Ramos (cell line): ENCODE measurements around the gene PDE12.

Experiments used
- in situ Hi-C: fragments of 300-500 bp; cut with MboI; formaldehyde crosslinking; loops from one replicate; pipeline ENCODE4 v1.14.3; 2022; ENCODE audit warnings: low sequenced_read_pairs; ENCODE audit not compliant: unreplicated experiment

The PDE12 gene

GRCh38 chr3:57555738-57556458, at the start of gene PDE12:
PDE12 (plus strand) TSS chr3:57556274; CDS start chr3:57556380, 106 bp downstream.
- in situ Hi-C loops = no loop called here

- in situ Hi-C loops = no loop called here
Measured at GRCh38 chr3:57512166-57512565, 43.9 kb upstream of the PDE12 start.

GRCh38 chr3:57518276-57518915, 37.7 kb upstream of the PDE12 start:
- in situ Hi-C loops = no loop called here

- in situ Hi-C loops = no loop called here
Measured at GRCh38 chr3:57530071-57530608, 25.9 kb upstream of the PDE12 start.

- in situ Hi-C loops = no loop called here
Measured at GRCh38 chr3:57538465-57538864, 17.6 kb upstream of the PDE12 start.

DNA sequence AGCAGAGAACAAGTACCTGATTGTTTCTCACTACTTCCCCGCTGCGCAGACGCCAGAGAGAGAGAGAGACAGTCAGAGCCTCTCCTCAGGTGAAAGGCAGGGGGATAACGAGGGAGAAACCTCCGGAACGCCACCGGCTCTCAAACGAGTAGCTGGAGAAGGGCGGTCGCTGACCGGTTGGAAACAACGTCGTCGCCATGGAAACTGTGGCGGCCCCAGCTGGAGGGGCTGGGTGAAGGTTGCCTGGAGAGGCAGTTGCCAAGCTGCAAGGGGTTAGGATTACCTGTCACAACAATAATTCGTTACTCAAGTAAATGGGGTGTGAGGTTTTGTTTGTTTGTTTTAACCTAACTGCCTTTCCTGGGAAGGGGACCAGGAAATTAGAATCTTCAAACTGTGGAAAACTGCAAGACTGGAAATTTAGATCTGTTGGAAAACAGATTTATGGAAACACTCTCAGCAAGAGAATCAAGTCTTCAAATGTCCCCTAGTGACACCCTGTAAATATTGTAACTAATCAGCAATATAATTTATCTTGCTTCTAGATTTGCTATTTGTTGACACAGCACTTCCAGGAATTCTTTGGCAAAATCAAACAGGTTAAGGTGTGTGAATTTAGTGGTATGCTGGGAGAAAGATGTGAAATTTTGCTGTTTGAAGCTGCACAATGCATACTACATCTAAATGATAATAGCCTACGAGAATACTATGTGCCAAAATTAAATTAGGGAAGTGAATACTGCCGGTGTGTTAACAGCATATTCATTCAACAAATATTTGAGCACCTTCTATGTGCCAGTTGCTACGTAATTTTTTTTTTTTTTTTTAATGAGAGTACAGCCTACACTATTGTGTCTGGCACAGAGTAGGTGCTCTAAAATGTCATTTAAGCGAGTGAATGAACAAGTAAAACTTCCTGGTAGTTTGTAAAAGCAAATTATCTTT, 11.6 kb upstream of the PDE12 start, which contains the start of gene DNAH12:
Gene DNAH12, minus strand, starts transcription at position 164 of the 945 bp plus-strand sequence. CDS start 1,474 bp downstream, outside the sequence.
- in situ Hi-C loops = no loop called here

DNA sequence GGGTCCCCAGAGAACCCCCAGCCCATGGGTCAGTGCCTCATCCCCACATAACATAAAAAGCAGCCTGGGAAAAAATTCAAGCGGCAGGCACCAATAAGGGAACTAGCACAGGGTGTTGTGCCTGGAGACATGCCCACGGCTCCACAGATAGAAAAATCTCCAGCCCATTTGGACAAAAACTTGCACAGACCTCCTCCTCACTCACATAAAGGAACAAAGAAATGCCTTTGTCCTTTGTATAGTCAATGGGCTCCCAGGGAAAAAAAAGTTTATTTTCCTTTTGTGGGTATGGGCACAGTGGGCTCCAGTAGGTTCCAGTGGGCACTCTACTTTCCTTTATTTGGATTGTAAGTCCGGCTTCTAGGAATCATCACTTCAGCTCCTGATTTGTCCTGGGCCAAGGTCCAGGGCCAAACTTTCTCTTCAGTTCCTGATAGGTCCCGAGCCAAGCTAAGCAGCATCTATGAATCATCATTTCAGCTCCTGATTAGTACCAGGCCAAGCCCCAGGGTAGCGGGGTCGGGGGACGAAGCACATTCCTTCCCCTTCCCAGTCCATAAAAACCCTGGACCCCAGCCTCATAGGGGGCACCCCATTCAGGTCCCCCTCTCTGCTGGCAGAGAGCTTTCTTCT, 10.3 kb upstream of the PDE12 start:
- in situ Hi-C loops = no loop called here

DNA sequence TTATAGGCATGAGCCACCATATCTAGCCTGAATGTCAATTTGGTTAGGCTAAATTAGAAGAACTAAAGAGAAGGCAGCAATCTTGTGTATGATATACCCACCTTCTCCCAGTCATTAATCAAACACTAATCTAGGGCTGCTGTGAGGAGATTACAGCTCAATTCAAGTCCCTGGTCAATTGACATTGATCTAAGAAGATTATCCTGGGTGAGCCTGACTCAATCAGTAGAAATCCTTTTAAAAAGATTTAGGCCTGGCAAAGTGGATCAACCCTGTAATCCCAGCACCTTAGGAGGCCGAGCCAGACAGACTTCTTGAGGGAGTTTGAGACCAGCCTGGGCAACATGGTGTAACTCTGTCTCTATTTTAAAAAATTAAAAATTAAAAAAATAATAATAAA, 9.5 kb upstream of the PDE12 start:
- in situ Hi-C loops = no loop called here

- in situ Hi-C loops = no loop called here
Measured at GRCh38 chr3:57555306-57555705, 768 bp upstream of the PDE12 start.

DNA sequence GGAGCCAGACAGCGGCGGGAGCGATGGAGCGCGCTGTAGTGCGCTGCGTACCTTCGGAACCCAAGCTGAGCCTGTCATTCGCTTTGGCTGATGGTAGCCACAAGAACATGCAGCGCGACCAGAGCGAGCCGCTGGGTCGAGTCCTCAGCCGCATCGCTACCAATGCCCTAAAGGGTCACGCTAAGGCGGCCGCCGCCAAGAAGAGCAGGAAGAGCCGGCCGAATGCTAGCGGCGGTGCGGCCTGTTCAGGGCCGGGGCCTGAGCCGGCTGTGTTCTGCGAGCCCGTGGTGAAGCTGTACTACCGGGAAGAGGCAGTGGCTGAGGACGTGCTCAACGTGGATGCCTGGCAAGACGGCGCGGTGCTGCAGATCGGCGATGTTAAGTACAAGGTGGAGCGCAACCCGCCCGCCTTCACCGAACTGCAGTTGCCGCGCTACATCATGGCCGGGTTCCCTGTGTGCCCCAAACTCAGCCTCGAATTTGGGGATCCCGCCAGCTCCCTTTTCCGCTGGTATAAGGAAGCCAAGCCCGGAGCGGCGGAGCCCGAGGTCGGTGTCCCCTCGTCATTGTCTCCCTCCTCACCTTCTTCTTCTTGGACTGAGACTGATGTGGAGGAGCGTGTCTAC, 498 bp downstream of the PDE12 start:
- in situ Hi-C loops = no loop called here

DNA sequence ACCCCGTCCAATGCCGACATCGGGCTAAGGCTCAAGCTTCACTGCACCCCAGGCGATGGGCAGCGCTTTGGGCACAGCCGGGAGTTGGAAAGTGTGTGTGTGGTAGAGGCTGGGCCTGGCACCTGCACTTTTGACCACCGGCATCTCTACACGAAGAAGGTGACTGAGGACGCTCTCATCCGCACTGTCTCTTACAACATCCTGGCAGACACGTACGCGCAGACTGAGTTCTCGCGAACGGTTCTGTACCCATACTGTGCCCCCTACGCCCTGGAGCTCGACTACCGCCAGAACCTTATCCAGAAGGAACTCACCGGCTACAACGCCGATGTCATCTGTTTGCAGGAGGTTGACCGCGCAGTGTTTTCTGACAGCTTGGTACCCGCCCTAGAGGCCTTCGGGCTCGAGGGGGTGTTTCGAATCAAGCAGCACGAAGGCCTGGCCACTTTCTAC, 1.0 kb downstream of the PDE12 start:
- in situ Hi-C loops = no loop called here

GRCh38 chr3:57559526-57559925, 3.5 kb downstream of the PDE12 start:
- in situ Hi-C loops = no loop called here

- in situ Hi-C loops = no loop called here
Measured at GRCh38 chr3:57569859-57570450, 13.9 kb downstream of the PDE12 start.

DNA sequence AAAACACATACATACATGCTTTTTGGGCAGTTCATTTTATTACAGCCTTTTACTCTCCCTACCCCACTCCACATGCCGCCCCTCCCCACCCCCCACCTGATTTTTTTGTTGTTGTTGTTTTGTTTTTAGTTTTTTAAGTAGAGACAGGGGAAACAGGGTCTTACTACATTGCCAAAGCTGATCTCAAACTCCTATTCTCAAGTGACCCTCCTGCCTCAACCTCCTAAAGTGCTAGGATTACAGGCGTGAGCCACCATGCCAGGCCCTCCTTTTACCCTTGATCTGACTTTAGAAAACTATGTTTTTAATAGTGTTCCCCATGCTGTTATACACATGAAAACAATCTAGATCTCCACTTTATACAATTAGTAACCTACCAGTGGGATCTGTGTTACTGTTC, 14.8 kb downstream of the PDE12 start:
- in situ Hi-C loops = no loop called here

GRCh38 chr3:57572096-57572495, 16.0 kb downstream of the PDE12 start:
- in situ Hi-C loops = no loop called here

DNA sequence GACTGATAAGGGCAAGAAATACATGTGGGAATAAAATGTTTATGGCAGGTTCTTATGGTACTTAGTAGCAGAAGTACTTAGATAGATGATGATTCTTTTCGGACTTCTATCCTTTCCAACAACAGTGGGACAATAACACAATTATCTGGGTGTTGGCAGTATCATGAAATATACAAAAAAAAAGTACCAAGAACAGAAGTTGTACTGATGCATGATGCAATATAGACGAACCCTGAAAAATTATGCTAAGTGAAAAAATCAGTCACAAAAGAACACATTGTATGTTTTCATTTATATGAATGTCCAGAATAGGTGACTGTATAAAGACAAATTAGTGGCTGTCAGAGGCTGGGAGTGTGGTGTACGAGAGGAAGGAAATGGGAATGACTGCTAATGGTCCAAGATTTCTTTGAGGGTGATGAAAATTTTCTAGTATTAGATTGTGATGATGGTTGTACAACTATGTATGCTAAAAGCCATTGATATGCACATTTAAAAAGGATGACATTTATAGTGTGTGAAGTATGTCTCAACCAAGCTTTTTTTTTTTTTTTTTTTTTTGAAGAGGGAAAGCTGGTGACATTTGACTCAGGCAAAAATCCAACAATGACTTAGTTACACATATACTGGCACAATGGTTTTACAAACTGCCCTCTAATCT, 20.0 kb downstream of the PDE12 start:
- in situ Hi-C loops = no loop called here

- in situ Hi-C loops = no loop called here
Measured at GRCh38 chr3:57577801-57578200, 21.7 kb downstream of the PDE12 start.

GRCh38 chr3:57582474-57583168, 26.5 kb downstream of the PDE12 start:
- in situ Hi-C loops = no loop called here
